Erythroblast (primary cell): ENCODE results near the gene RARB.

Experiments used
- DNase-seq, 2 experiments: peaks; one replicate each; lab custom pipeline; 2025; lab: John Stamatoyannopoulos, UW
- GATA1 ChIP-seq: IDR thresholded peaks from 2 replicates; pipeline ENCODE4 v1.6.1; 2011; ENCODE audit warnings: low read depth, mild to moderate bottlenecking, control low read depth, low read length, moderate library complexity
- POLR2A ChIP-seq: IDR thresholded peaks from 2 replicates; pipeline ENCODE4 v1.6.1; 2011; ENCODE audit warnings: mild to moderate bottlenecking, low read length

The RARB gene

DNA sequence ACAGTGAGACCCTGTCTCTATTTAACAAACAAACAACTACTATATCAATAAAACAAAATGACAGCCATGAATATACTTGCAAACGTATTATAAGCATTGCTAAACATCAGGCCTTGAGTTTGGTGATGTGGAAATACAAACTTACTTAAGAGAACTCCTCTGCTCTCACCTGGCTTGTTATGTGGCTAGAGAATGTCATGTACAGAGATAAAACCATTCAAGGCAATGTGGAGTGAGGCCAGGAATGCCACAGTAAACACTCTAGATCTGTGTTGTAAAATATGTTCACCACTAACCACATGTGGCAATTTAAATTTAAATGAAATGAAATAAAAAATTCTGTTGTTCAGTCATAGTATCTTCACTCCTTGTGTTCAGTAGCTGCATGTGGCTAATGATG is 22.7 kb upstream of the RARB start:
- TF ChIP-seq GATA1 = no peak
- no peak for TF ChIP-seq POLR2A
- DNase-seq = no peak

DNA sequence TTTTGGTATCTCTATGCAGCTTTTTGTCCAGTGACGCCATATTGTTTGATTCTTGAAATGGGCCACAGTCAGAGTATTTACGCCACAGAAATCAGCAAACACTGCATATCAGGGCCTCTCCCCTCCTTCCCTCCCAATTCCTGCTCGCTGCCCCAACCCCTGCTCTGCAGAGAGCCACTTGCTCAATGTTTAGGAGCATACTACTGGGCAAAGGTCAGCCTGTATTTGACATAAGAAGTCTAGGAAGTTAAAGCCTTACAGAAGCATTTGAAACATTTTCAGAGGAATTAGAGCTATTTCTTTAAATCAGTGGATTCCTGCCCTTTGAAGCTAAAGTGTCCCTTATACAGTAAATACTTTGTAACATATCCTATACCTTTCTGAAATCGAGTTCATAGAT is 17.4 kb upstream of the RARB start:
- TF ChIP-seq GATA1 = no peak
- no peak for TF ChIP-seq POLR2A
- DNase-seq = no peak

DNA sequence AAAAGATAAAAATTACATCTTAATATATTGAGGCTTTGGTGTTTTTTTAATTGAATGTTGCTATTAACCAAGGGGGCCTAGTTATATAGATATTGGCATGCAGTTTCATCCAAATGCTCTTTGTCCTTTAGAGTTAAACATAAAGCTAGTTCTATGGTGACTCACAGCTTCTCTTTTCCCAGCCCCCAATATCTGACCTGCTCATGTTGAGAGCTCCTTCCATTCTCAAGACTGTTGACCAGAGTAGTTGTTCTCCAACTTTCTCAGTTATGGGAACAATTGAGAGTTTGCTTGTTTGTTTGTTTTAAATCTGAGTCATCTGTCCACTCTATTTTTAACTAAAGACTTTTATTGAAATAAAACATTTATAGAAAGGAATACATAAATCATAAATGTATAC is 15.8 kb upstream of the RARB start:
- TF ChIP-seq GATA1 = no peak
- DNase-seq = no peak

DNA sequence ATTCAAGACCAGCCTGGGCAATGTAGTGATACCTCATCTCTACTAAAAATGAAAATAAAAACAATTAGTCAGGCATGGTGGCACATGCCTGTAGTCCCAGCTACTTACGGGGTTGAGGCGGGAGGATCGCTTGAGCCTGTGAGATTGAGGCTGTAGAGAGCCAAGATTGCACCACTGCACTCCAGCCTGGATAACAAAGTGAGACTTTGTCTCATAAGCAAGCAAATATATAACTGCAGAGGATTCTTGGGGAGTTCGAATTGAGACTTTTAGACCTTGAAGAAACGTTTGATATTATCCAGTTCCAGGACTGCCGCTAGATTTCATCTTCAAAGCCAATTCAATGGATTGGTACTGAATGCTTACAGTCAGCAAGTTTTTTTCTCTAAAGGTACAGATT is 11.9 kb upstream of the RARB start:
- TF ChIP-seq POLR2A (no peak), GATA1 (no peak)
- DNase-seq = no peak

DNA sequence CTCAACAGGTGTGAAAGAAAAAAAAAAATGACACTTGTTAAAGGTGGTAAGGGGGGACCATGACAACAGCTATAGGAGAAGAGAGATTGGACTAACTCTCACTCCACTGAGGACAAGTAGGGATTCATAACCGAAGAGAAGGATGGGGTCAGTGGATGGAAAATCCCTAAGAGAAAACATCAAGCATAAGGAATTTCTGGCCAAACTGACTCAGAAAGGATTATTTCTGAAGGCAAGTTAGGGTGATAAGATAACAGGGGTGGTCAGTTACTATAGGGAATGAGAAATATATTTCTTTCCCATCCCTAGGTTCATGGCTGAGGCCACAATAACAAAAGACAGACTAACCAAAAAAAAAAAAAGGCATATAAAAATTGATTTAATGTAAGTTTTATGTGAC is 9.5 kb upstream of the RARB start:
- TF ChIP-seq POLR2A = no peak
- no peak for TF ChIP-seq GATA1
- DNase-seq = no peak

DNA sequence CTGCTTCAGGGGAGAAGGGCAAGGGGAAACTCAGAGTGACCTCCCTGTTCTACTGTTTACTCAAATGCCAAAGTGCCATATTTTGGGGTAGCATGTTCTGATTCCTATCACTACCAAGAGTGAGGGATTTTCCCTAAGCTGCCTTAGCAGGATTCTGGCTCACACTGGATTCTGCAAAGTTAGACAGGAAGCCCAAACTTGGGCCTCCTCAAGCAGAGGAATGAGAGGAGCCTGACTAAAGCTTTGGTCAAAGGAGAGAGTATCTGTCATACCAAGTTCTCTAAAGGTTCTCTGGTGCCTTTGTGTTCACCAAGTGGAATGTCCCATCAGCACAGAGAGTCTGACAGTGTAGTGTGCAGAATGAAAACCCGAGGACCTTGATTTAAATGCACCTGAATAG is 8.8 kb upstream of the RARB start:
- TF ChIP-seq POLR2A (no peak), GATA1 (no peak)
- no peak for DNase-seq

DNA sequence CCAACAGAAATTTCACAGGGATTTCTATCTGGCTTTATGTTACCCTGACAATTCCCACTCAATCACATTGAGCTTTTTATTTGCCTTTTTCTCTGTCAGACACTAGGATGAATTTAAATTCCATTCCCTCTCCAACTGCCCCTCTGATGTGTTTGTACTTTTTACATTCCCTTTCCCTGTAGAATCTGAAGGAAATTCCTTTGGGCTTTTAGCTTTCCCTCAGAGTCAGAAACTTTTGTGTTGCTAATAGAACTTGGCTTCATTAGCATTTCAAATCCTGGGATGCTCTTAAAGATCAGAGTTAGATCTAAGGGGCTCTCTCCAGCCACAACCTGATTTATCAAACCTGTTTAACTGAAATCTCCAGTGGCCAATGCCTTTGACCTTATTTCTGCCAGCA is 7.9 kb upstream of the RARB start:
- no peak for DNase-seq
- TF ChIP-seq POLR2A (no peak), GATA1 (no peak)

DNA sequence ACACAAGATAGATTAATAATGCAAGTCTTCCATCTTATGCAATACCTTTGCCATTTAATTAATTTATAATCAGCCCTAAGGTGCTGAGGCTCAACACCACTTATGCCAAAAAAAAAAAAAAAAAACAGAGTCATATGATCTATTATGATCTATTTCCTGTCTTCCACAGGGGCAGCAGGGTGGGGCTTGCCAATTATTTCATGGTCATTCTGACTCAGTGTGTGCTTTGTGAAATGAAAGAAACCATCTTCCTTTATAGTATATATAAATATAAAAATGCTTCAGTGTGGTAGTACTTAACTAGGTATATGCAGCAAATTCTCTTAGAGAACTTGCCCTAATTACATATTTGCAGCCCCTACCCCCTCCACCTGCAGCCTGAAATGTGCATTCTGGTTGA is 7.2 kb upstream of the RARB start:
- DNase-seq = no peak
- no peak for TF ChIP-seq POLR2A
- TF ChIP-seq GATA1 = no peak

DNA sequence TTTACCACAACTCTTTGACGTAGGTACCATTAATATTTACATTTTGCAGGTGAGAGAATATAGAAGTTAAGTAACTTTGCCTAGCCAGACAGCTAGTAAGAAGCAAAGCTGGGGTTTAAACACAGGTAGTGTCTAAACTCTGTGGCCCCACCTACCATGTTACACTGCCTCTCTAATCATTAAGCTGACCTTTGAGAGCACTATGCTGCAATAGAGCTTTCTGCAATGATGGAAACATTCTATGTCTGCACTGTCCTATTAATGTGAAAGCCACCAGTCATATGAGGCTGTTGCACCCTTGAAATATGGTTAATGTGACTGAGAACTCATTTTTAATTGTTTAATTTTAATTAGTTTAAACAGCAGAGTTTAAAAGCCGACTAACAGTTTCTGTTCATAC is 6.3 kb upstream of the RARB start:
- no peak for DNase-seq
- TF ChIP-seq POLR2A (no peak), GATA1 (no peak)

DNA sequence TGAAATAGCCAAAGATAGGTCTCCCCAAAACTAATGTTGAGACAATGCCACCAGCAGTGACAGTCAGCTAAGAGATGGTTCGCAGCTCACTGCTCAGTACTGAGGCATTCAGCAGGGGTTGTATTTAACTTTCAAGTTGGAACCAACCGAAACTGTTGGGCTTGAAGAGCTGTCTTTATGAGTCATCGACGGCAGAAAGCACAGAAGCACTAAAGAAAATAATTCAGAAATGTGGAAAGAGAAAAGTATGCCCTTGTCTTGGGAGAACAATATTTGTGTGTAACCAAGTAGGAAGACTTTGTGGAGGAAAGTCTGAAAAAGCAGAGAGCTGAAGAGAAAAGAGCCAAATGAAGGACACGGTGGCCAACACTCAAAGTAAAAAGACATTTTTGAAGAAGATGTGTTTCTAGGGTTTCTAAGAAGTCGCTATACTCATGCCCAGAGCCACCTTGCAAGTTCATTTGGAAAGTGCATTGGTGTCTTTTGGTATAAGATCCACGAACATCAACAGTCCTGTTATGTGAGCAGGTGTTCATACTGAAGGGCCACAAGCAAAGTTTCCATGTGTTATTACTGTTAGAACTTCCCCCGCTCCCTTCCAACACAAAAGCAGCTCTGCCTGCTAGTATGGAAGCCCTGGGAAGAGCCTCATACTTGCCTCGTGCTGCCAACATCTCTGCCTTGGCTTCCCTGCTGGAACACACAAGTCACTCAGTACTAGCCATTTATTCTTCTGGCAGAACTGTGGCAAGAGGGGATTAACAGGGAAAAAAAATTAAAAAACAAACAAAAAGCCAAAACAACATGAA is 4.1 kb upstream of the RARB start:
- no peak for TF ChIP-seq POLR2A
- DNase-seq = no peak

DNA sequence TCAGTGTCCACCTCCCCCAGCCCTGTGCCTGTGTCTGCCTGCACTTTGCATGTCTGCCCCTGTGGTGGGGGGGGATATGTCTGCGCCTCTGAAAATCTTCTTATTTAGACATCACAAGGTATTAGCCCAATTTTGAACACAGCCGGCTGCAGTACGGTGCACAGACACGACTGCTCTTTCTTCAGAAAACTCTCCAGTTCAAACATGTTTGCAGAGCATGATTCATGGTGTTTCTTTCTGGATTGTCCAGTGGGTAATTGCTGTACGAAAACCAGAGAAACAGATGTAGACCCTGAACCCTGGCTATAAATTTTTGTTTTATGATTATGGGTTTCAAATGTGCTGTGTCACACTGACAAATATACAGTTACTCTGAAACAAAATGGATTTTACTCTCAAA is 3.4 kb upstream of the RARB start:
- TF ChIP-seq GATA1 (no peak), POLR2A (no peak)
- no peak for DNase-seq

DNA sequence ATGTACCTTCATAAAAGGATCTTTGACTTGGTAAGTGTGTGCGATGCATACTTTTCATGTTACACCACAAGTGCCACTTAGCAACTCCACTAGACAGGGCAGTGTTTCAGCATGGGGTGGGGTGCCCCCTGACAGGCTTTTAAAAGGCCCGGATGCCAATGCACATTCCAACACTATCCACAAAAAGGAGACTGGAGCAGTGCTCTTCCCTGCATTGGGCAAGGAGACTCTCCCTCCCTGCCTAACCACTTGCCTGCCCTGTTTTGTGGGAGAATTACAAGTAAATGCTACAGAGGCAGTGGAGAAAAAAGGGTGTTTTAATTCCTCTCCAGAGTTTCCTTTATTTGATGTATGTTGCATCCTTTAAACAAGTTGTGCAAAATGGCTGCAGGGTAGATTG is 1.7 kb upstream of the RARB start:
- no peak for DNase-seq

DNA sequence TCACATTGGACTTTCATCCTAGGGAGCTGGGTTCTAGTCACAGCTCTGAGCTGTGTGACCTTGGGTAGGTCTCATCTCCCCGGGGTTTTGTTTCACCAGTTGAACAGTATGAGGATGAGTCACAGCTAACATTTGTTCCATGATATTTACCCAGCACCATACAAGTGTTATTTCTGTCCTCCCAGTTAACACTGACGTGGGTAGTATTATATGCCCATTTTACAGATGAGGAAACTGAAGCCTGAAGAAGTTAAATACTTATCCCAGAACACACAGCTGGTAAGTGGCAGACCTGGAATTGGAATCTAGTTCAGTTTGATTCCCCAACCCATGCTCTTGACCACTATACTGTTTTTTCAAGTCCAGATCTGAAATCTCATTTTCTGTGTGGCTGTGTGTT is 908 bp upstream of the RARB start:
- TF ChIP-seq POLR2A (no peak), GATA1 (no peak)
- DNase-seq = no peak

More for the DNA sequence above, 1.7 kb upstream of the RARB start:
- TF ChIP-seq POLR2A (no peak), GATA1 (no peak)

DNA sequence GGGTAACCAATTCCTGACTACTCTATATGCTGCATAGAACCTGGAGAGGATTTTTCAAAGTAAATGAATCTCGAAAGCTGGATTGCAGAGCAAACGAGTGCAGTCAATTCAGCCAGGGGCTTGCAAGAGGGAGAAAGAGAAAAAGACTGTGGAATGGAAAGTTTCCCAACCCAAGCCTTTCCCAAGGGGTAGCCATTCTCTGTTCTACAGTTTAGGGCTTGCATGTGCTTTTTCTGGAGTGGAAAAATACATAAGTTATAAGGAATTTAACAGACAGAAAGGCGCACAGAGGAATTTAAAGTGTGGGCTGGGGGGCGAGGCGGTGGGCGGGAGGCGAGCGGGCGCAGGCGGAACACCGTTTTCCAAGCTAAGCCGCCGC is 511 bp upstream of the RARB start:
- no peak for DNase-seq
- TF ChIP-seq POLR2A = no peak
- no peak for TF ChIP-seq GATA1

DNA sequence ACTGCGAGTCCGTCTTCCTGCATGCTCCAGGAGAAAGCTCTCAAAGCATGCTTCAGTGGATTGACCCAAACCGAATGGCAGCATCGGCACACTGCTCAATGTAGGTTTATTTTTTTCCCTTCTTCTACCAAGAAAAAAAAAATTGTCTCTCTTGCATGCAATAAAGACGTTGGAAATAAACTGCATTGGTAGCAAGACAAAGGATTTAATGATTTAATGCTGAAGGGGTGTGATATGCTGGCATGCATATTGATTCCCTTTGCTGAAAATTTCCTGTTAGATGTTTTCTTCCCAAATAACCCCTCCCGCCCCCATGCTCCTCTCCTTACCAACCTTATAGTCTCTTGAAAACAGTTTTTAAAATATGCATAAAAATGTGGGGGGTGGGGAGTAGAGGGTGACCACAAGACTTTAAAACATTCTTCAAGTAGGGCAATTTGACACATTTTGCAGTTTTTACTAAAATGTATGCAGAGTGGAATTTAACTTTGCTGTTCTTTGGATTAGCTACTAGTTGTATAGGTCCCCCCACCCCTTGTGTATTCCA is 799 bp downstream of the RARB start:
- TF ChIP-seq GATA1 = no peak
- no peak for TF ChIP-seq POLR2A
- no peak for DNase-seq
